Choroid plexus epithelial cell (primary cell): ENCODE results near the gene PHF21B.

Experiments used
- DNase-seq: peaks from one replicate; pipeline ENCODE4 v3.0.0-alpha.2; 2010; ENCODE audit warnings: low read depth
- H3K4me3 ChIP-seq: 2 replicates; pipeline ENCODE4 v1.5.1; 2011; ENCODE audit warnings: low read depth, mild to moderate bottlenecking, control low read depth, low read length, moderate library complexity
- CTCF ChIP-seq: conservative IDR thresholded peaks from 2 replicates; pipeline ENCODE4 v1.5.1; 2011; ENCODE audit warnings: low read depth, mild to moderate bottlenecking, control low read depth, inconsistent platforms, low read length, moderate library complexity

The PHF21B gene

GRCh38 chr22:44879301-44879680 is 130.5 kb downstream of the PHF21B start:
- H3K4me3 ChIP-seq = no peak overlapping the region
- no peak for DNase-seq
- TF ChIP-seq CTCF = no peak

- H3K4me3 ChIP-seq = no peak overlapping the region
These were observed 131.1 kb downstream of the PHF21B start for GRCh38 chr22:44878483-44879300.

GRCh38 chr22:44876921-44877320 is 132.9 kb downstream of the PHF21B start:
- no peak for DNase-seq
- no peak overlapping the region for H3K4me3 ChIP-seq

More at GRCh38 chr22:44878483-44879300, 131.1 kb downstream of the PHF21B start:
- TF ChIP-seq CTCF = no peak
- no peak for DNase-seq

GRCh38 chr22:44871782-44872181 is 138.0 kb downstream of the PHF21B start:
- no peak for DNase-seq
- TF ChIP-seq CTCF = no peak
- no peak overlapping the region for H3K4me3 ChIP-seq

More at GRCh38 chr22:44876921-44877320, 132.9 kb downstream of the PHF21B start:
- no peak for TF ChIP-seq CTCF

GRCh38 chr22:44870021-44870420 is 139.8 kb downstream of the PHF21B start:
- H3K4me3 ChIP-seq = no peak overlapping the region
- TF ChIP-seq CTCF = no peak
- peak; percentile 2 for DNase-seq

- TF ChIP-seq CTCF = no peak
These were observed 140.6 kb downstream of the PHF21B start for GRCh38 chr22:44869196-44869595.

More at GRCh38 chr22:44869196-44869595, 140.6 kb downstream of the PHF21B start:
- no peak overlapping the region for H3K4me3 ChIP-seq
- no peak for DNase-seq
